Measurements from ENCODE around the gene POLR3GL.

- TF ChIP-seq CTCF (IDR thresholded peaks at IDR 0.05; ENCODE audit: low read depth, low read length) (no peak), POLR2A (IDR thresholded peaks at IDR 0.05; ENCODE audit: extremely low read depth, insufficient read length) (no peak), MYC (IDR thresholded peaks at IDR 0.05; ENCODE audit: low read depth, low read length) (no peak)
These were observed 21.3 kb downstream of the POLR3GL start for GRCh38 chr1:145985502-145986439.
